Gastrocnemius medialis (tissue), 4 donors: Measurements from ENCODE around the gene CXCL1. TPM values are rescaled to one million over a fixed set of nuclear protein-coding genes. Genes with fewer than 3 reads are reported as not detected.

Experiments
- ATAC-seq, 2 donors: fragments of 150-250 bp; one replicate each; pipeline ENCODE4 v1.9.1; 2016
- DNase-seq, 2 donors: peaks; one replicate each; pipeline ENCODE4 v3.0.0-alpha.2; 2019
- H3K27ac ChIP-seq, 4 donors: fragments of 200-600 bp; sonication (generic); 1 replicate in 1 of 4; 2 replicates in 3 of 4; pipeline ENCODE4 v1.5.1; 2016 to 2018; ENCODE audit warnings: mild to moderate bottlenecking in 2 of 4, moderate library complexity in 1 of 4
- H3K27me3 ChIP-seq, 3 donors: fragments of 200-600 bp; sonication (generic) in 2 of 3; 1 replicate in 1 of 3; 2 replicates in 2 of 3; pipeline versions ENCODE4 v1.5.1 to v1.6.0; 2016 to 2019; ENCODE audit warnings: mild to moderate bottlenecking in 1 of 3, moderate library complexity in 1 of 3
- H3K36me3 ChIP-seq, 2 donors: fragments of 200-600 bp; sonication (generic) in 1 of 2; one replicate each; pipeline ENCODE4 v1.5.1; 2017 to 2018
- H3K4me1 ChIP-seq, 2 donors: fragments of 200-600 bp; sonication (generic) in 1 of 2; one replicate each; pipeline ENCODE4 v1.5.1; 2016 to 2017; ENCODE audit warnings: mild to moderate bottlenecking in 2 of 2
- H3K4me3 ChIP-seq, 4 donors: fragments of 200-600 bp; sonication (generic) in 3 of 4; 1 replicate in 1 of 4; 2 replicates in 3 of 4; pipeline ENCODE4 v1.5.1; 2016 to 2019; ENCODE audit warnings: mild to moderate bottlenecking in 2 of 4
- H3K9me3 ChIP-seq, 3 donors: fragments of 200-600 bp; sonication (generic) in 2 of 3; 1 replicate in 1 of 3; 2 replicates in 2 of 3; pipeline ENCODE4 v1.5.1; 2016 to 2019
- CTCF ChIP-seq, 5 experiments: fragments of 450-650 bp in 3 of 5; fragments of 200-600 bp in 2 of 5; sonication (generic) in 2 of 5; IDR thresholded peaks in 4 of 5; conservative IDR thresholded peaks in 1 of 5; 1 replicate in 4 of 5; 2 replicates in 1 of 5; pipeline ENCODE4 v1.5.1; 2016 to 2019; ENCODE audit warnings: antibody characterized with exemption in 5 of 5, mild to moderate bottlenecking in 3 of 5, moderate library complexity in 3 of 5
- POLR2A ChIP-seq, 2 donors: fragments of 450-650 bp; IDR thresholded peaks; one replicate each; pipeline ENCODE4 v1.6.1; 2017; ENCODE audit warnings: antibody characterized with exemption in 2 of 2, mild to moderate bottlenecking in 2 of 2, moderate library complexity in 2 of 2
- in situ Hi-C, 4 donors: fragments of 200-750 bp; cut with MboI; loops; one replicate each; pipeline versions ENCODE4 v1.15.0 to v1.8.0; 2017; ENCODE audit warnings: low sequenced_read_pairs in 4 of 4
- intact Hi-C: fragments of 100-400 bp; cut with DNase I; formaldehyde crosslinking; loops from one replicate; pipeline ENCODE4 v1.15.1; 2023; ENCODE audit warnings: low total_unique reads
- total RNA-seq, 4 donors: library from RNA; depleted of rRNA; stranded (reverse); fragments of >200 nt; gene quantifications; one replicate each; pipeline versions ENCODE4 v1.1.0 to v1.2.3, GENCODE V29; 2016

The CXCL1 gene
- total RNA-seq, 4 donors from 2014 or later = 2.7 to 3.2 TPM; not detected in 2

- intact Hi-C loops (no loop called here), in situ Hi-C loops (no loop called here)
- Histone ChIP-seq H3K4me1 (no peaks in the 10 kb centered on the region), H3K27me3 (no peaks in the 10 kb centered on the region), H3K27ac (no peak overlapping the region), H3K9me3 (no peaks in the 10 kb centered on the region), H3K36me3 (no peaks in the 10 kb centered on the region), H3K4me3 (no peak overlapping the region)
- TF ChIP-seq CTCF (IDR thresholded peaks at IDR 0.05 in 4 of 5, conservative IDR thresholded peaks at IDR 0.05 in 1 of 5) (no peak), POLR2A (IDR thresholded peaks at IDR 0.05) (no peak)
- no peak for DNase-seq
- ATAC-seq = no peak
These were observed 45.4 kb upstream of the CXCL1 start for GRCh38 chr4:73823760-73824159.

- in situ Hi-C loops = no loop called here
- intact Hi-C loops = no loop called here
- H3K4me3 ChIP-seq = no peak overlapping the region
- ATAC-seq = no peak
- H3K27me3 ChIP-seq = no peaks in the 10 kb centered on the region
- DNase-seq = no peak
- TF ChIP-seq POLR2A (IDR thresholded peaks at IDR 0.05) = no peak
- TF ChIP-seq CTCF (IDR thresholded peaks at IDR 0.05 in 4 of 5, conservative IDR thresholded peaks at IDR 0.05 in 1 of 5) = no peak
- no peaks in the 10 kb centered on the region for H3K9me3 ChIP-seq
- no peaks in the 10 kb centered on the region for H3K36me3 ChIP-seq
- H3K4me1 ChIP-seq = no peaks in the 10 kb centered on the region
- no peak overlapping the region for H3K27ac ChIP-seq
These were observed 40.2 kb upstream of the CXCL1 start for GRCh38 chr4:73828956-73829355.

GRCh38 chr4:73831569-73831968, 37.6 kb upstream of the CXCL1 start:
- no peak overlapping the region for H3K27ac ChIP-seq
- no peaks in the 10 kb centered on the region for H3K9me3 ChIP-seq
- DNase-seq = no peak

GRCh38 chr4:73832651-73833237, 36.4 kb upstream of the CXCL1 start:
- no peaks in the 10 kb centered on the region for H3K9me3 ChIP-seq
- TF ChIP-seq POLR2A (IDR thresholded peaks at IDR 0.05) (no peak), CTCF (IDR thresholded peaks at IDR 0.05 in 4 of 5, conservative IDR thresholded peaks at IDR 0.05 in 1 of 5) (no peak)
- intact Hi-C loops = loop anchor here (5.0 kb wide), 1 partner anchor 55 kb away; no protein-coding TSS in a partner anchor
- no peak overlapping the region for H3K27ac ChIP-seq
- in situ Hi-C loops = no loop called here
- no peak for ATAC-seq
- H3K36me3 ChIP-seq = no peaks in the 10 kb centered on the region
- H3K27me3 ChIP-seq = peaks cover 0 to 5% (median 3%) of the 10 kb centered on the region in 3 donors
- no peak for DNase-seq
- H3K4me1 ChIP-seq = no peaks in the 10 kb centered on the region
- no peak overlapping the region for H3K4me3 ChIP-seq

More at GRCh38 chr4:73831569-73831968, 37.6 kb upstream of the CXCL1 start:
- no peak for TF ChIP-seq CTCF (IDR thresholded peaks at IDR 0.05 in 4 of 5, conservative IDR thresholded peaks at IDR 0.05 in 1 of 5)
- no peak for TF ChIP-seq POLR2A (IDR thresholded peaks at IDR 0.05)
- no peaks in the 10 kb centered on the region for H3K4me1 ChIP-seq
- H3K4me3 ChIP-seq = no peak overlapping the region
- in situ Hi-C loops = no loop called here
- no peak for ATAC-seq
- intact Hi-C loops = loop anchor here (5.0 kb wide), 1 partner anchor 54 kb away; no protein-coding TSS in a partner anchor
- H3K36me3 ChIP-seq = no peaks in the 10 kb centered on the region
- no peaks in the 10 kb centered on the region for H3K27me3 ChIP-seq
